Measurements from ENCODE around the gene LSS. TPM values are rescaled to one million over a fixed set of nuclear protein-coding genes. Genes with fewer than 3 reads are reported as not detected.

The LSS gene
- total and polyA plus RNA-seq, 2 experiments from 2014 or later: 55.0 to 237 TPM

- TF ChIP-seq STAT1 (IDR thresholded peaks at IDR 0.05; ENCODE audit: unreplicated experiment) (no peak), NANOG (IDR thresholded peaks at IDR 0.05; ENCODE audit: borderline replicate concordance) (no peak), ZNF114 (CRISPR knock-in tag; IDR thresholded peaks at IDR 0.05) (no peak), ETS1 (IDR thresholded peaks at IDR 0.05) (no peak), EZH2phosphoT487 (IDR thresholded peaks at IDR 0.05; ENCODE audit: unreplicated experiment) (no peak)
These were observed 48.4 kb downstream of the LSS start (continued) for GRCh38 chr21:46180079-46180722.

GRCh38 chr21:46179708-46180078 is 48.9 kb downstream of the LSS start:
- no peak overlapping the region for H3K4me3 Mint-ChIP-seq
- H3K4me2 ChIP-seq: no peak overlapping the region
- H3K27ac ChIP-seq (ENCODE audit: low read depth): no peak overlapping the region
- ATAC-seq: no peak
- H3K36me3 ChIP-seq (ENCODE audit: insufficient read depth): no peaks in the 10 kb centered on the region
- no peaks in the 10 kb centered on the region for H3F3A ChIP-seq (replicated peaks; ENCODE audit: low read depth)
- H3K4me1 Mint-ChIP-seq: peaks cover 16% of the 10 kb centered on the region
- H3K79me2 ChIP-seq (replicated peaks; ENCODE audit: insufficient read depth): peaks cover 56% of the 10 kb centered on the region
- no peak overlapping the region for H2AFZ ChIP-seq
- peaks cover 22% of the 10 kb centered on the region for H3K36me3 Mint-ChIP-seq (ENCODE audit: low read depth)
- H3K9me2 ChIP-seq (ENCODE audit: insufficient read depth): no peaks in the 10 kb centered on the region
- no peaks in the 10 kb centered on the region; the same call in 1 of the 2 replicates for H3K4me1 ChIP-seq (ENCODE audit: insufficient read depth)
- peaks cover 8% of the 10 kb centered on the region; the same call in 1 of the 3 replicates for H3K9me3 Mint-ChIP-seq
- peaks cover 5% of the 10 kb centered on the region for H3K27me3 Mint-ChIP-seq (ENCODE audit: insufficient read depth, low read depth, poor library complexity)
- no peak overlapping the region for H3K4me3 ChIP-seq
- no peak for DNase-seq (ENCODE audit: low spot score)
- H3K27ac Mint-ChIP-seq: peak overlapping the region; percentile 82; the same call in 1 of the 2 replicates
- H3K27me3 ChIP-seq (ENCODE audit: insufficient read depth): no peaks in the 10 kb centered on the region
- H4K20me1 ChIP-seq (replicated peaks; ENCODE audit: insufficient read depth): 0 out of 2 replicates have a peak, but pooled peaks cover 13% of the 10 kb centered on the region
- no peak for TF ChIP-seq CREB1 (CRISPR knock-in tag; IDR thresholded peaks at IDR 0.05; ENCODE audit: low read depth)
- TF ChIP-seq ZNF114 (CRISPR knock-in tag; IDR thresholded peaks at IDR 0.05): no peak
- TF ChIP-seq ETS1 (IDR thresholded peaks at IDR 0.05): no peak
- no peak for TF ChIP-seq EZH2 (IDR thresholded peaks at IDR 0.05; ENCODE audit: low read depth, unreplicated experiment)
- no peak for TF ChIP-seq STAT1 (IDR thresholded peaks at IDR 0.05; ENCODE audit: unreplicated experiment)
- no peak for TF ChIP-seq POLR2AphosphoS5 (IDR thresholded peaks at IDR 0.05; ENCODE audit: low read depth)
- TF ChIP-seq ZNF331 (CRISPR knock-in tag; IDR thresholded peaks at IDR 0.05; ENCODE audit: low read depth): no peak
- no peak for TF ChIP-seq REST (IDR thresholded peaks at IDR 0.05; ENCODE audit: unreplicated experiment)
- no peak for TF ChIP-seq ZNF462 (CRISPR knock-in tag; IDR thresholded peaks at IDR 0.05)
- no peak for TF ChIP-seq NANOG (IDR thresholded peaks at IDR 0.05; ENCODE audit: borderline replicate concordance)
